Measurements from ENCODE around the gene MFAP2.
A peak's percentile ranks its signal among the peaks of the same experiment; 100 is the strongest.

The MFAP2 gene

GRCh38 chr1:16961297-16962133 lies 18.9 kb downstream of the MFAP2 start (continued):
- no peak for TF ChIP-seq YY1 (tag by site-specific recombination; IDR thresholded peaks at IDR 0.05)
- TF ChIP-seq ZFP37 (tag by site-specific recombination; IDR thresholded peaks at IDR 0.05): no peak
- no peak for TF ChIP-seq ZNF223 (tag by site-specific recombination; IDR thresholded peaks at IDR 0.05)
- TF ChIP-seq, protein P1, sequence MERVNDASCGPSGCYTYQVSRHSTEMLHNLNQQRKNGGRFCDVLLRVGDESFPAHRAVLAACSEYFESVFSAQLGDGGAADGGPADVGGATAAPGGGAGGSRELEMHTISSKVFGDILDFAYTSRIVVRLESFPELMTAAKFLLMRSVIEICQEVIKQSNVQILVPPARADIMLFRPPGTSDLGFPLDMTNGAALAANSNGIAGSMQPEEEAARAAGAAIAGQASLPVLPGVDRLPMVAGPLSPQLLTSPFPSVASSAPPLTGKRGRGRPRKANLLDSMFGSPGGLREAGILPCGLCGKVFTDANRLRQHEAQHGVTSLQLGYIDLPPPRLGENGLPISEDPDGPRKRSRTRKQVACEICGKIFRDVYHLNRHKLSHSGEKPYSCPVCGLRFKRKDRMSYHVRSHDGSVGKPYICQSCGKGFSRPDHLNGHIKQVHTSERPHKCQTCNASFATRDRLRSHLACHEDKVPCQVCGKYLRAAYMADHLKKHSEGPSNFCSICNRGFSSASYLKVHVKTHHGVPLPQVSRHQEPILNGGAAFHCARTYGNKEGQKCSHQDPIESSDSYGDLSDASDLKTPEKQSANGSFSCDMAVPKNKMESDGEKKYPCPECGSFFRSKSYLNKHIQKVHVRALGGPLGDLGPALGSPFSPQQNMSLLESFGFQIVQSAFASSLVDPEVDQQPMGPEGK (tag by site-specific recombination; IDR thresholded peaks at IDR 0.05): peak; percentile 2; the same call in 1 of the 2 replicates
- TF ChIP-seq, protein P2, sequence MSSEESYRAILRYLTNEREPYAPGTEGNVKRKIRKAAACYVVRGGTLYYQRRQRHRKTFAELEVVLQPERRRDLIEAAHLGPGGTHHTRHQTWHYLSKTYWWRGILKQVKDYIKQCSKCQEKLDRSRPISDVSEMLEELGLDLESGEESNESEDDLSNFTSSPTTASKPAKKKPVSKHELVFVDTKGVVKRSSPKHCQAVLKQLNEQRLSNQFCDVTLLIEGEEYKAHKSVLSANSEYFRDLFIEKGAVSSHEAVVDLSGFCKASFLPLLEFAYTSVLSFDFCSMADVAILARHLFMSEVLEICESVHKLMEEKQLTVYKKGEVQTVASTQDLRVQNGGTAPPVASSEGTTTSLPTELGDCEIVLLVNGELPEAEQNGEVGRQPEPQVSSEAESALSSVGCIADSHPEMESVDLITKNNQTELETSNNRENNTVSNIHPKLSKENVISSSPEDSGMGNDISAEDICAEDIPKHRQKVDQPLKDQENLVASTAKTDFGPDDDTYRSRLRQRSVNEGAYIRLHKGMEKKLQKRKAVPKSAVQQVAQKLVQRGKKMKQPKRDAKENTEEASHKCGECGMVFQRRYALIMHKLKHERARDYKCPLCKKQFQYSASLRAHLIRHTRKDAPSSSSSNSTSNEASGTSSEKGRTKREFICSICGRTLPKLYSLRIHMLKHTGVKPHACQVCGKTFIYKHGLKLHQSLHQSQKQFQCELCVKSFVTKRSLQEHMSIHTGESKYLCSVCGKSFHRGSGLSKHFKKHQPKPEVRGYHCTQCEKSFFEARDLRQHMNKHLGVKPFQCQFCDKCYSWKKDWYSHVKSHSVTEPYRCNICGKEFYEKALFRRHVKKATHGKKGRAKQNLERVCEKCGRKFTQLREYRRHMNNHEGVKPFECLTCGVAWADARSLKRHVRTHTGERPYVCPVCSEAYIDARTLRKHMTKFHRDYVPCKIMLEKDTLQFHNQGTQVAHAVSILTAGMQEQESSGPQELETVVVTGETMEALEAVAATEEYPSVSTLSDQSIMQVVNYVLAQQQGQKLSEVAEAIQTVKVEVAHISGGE (tag by site-specific recombination; conservative IDR thresholded peaks at IDR 0.05; ENCODE audit: low read depth): no peak
- TF ChIP-seq ZBTB1 (tag by site-specific recombination; IDR thresholded peaks at IDR 0.05): no peak
- TF ChIP-seq ZNF121 (tag by site-specific recombination; IDR thresholded peaks at IDR 0.05): peak; percentile 96
- TF ChIP-seq ZNF274 (IDR thresholded peaks at IDR 0.05; ENCODE audit: low read length): no peak
- no peak for TF ChIP-seq ZNF274 (tag by site-specific recombination; IDR thresholded peaks at IDR 0.05; ENCODE audit: borderline replicate concordance)
- no peak for TF ChIP-seq ZNF157 (tag by site-specific recombination; IDR thresholded peaks at IDR 0.05)
- no peak for TF ChIP-seq ZNF132 (tag by site-specific recombination; IDR thresholded peaks at IDR 0.05; ENCODE audit: borderline replicate concordance)
- TF ChIP-seq, protein P3, sequence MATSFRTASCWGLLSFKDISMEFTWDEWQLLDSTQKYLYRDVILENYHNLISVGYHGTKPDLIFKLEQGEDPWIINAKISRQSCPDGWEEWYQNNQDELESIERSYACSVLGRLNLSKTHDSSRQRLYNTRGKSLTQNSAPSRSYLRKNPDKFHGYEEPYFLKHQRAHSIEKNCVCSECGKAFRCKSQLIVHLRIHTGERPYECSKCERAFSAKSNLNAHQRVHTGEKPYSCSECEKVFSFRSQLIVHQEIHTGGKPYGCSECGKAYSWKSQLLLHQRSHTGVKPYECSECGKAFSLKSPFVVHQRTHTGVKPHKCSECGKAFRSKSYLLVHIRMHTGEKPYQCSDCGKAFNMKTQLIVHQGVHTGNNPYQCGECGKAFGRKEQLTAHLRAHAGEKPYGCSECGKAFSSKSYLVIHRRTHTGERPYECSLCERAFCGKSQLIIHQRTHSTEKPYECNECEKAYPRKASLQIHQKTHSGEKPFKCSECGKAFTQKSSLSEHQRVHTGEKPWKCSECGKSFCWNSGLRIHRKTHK (tag by site-specific recombination; IDR thresholded peaks at IDR 0.05): no peak

DNA sequence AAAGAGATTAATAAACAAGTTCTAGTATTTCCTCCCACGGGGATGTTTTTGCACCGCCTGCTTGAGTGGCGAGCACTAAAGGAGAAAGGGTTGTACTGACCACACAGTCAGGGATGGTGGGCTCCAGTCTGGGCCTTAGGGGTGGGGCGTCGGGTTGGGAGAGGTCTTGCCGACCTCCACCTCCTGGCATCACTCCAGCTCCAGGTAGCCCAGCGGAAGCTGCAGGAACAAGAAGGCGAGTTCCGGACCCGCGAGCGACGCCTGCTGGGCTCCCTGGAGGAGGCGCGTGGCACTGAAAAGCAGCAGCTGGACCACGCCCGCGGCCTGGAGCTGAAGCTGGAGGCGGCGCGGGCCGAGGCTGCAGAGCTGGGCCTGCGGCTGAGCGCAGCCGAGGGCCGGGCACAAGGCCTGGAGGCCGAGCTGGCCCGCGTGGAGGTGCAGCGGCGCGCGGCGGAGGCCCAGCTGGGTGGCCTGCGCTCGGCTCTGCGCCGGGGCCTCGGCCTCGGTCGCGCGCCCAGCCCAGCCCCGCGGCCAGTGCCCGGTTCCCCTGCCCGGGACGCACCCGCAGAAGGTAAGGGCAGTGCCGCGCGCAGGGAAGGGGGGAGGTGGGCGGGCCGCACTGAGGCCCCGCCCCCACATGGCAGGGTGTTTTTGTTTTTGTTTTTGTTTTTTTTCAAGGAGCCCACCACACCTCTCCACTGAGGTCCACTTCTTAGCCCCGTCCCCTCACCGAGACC lies 19.7 kb downstream of the MFAP2 start:
- CTCF ChIA-PET: interaction anchor here (0.6 to 8.7 kb wide), 29 partner anchors 8 to 396 kb away, joined by 3 to 115 read pairs (median 4); partner anchors contain the start of gene MFAP2
- Histone ChIP-seq H3K4me3 (ENCODE audit: low read depth, low read length) (peak overlapping the region; percentile 36), H3K9me3 (ENCODE audit: control insufficient read depth, insufficient read depth, low read depth, low read length) (no peaks in the 10 kb centered on the region), H3K27ac (ENCODE audit: extremely low read depth, low read depth, low read length) (peak overlapping the region; percentile 87), H3K4me1 (ENCODE audit: control insufficient read depth, insufficient read depth, low read length) (peaks cover 3% of the 10 kb centered on the region; the same call in 1 of the 2 replicates), H3K36me3 (ENCODE audit: control insufficient read depth in 2 of 2, insufficient read depth in 1 of 2, low read length in 2 of 2) (peaks cover 3 to 27% of the 10 kb centered on the region in 2 experiments; a peak in 2 of 3 replicates)
- POLR2A ChIA-PET: interaction anchor here (0.5 to 1.9 kb wide), 8 partner anchors 9 to 475 kb away, joined by 3 to 7 read pairs (median 3); partner anchors contain the start of gene MFAP2
- no peak for TF ChIP-seq ZNF311 (tag by site-specific recombination; IDR thresholded peaks at IDR 0.05; ENCODE audit: borderline replicate concordance)
- TF ChIP-seq ZNF571 (tag by site-specific recombination; IDR thresholded peaks at IDR 0.05): no peak
- TF ChIP-seq ZNF768 (tag by site-specific recombination; IDR thresholded peaks at IDR 0.05): no peak
- TF ChIP-seq ZNF2 (tag by site-specific recombination; IDR thresholded peaks at IDR 0.05): 0 out of 2 replicates have a peak, but pooled peaks have one; percentile 18
- TF ChIP-seq, protein P4, sequence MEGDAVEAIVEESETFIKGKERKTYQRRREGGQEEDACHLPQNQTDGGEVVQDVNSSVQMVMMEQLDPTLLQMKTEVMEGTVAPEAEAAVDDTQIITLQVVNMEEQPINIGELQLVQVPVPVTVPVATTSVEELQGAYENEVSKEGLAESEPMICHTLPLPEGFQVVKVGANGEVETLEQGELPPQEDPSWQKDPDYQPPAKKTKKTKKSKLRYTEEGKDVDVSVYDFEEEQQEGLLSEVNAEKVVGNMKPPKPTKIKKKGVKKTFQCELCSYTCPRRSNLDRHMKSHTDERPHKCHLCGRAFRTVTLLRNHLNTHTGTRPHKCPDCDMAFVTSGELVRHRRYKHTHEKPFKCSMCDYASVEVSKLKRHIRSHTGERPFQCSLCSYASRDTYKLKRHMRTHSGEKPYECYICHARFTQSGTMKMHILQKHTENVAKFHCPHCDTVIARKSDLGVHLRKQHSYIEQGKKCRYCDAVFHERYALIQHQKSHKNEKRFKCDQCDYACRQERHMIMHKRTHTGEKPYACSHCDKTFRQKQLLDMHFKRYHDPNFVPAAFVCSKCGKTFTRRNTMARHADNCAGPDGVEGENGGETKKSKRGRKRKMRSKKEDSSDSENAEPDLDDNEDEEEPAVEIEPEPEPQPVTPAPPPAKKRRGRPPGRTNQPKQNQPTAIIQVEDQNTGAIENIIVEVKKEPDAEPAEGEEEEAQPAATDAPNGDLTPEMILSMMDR (tag by site-specific recombination; IDR thresholded peaks at IDR 0.05): peak; percentile 94
- peak; percentile 77 for TF ChIP-seq KLF9 (tag by site-specific recombination; IDR thresholded peaks at IDR 0.05; ENCODE audit: low read depth)
- TF ChIP-seq, protein P2 (tag by site-specific recombination; conservative IDR thresholded peaks at IDR 0.05; ENCODE audit: low read depth): 0 out of 2 replicates have a peak, but pooled peaks have one; percentile 27

All from HEK293 (cell line).